Fibroblast of lung (primary cell): ENCODE measurements around the gene DNAJC5. TPM values are rescaled to one million over a fixed set of nuclear protein-coding genes. Genes with fewer than 3 reads are reported as not detected.

Source experiments
- DNase-seq, 2 donors: peaks; one replicate each; pipeline versions ENCODE4 v3.0.0 to v3.0.0-alpha.2; 2010; ENCODE audit warnings: low read depth in 2 of 2
- H2AFZ ChIP-seq: 2 replicates; pipeline ENCODE4 v1.5.1; 2012; ENCODE audit warnings: low read length, control low read depth, inconsistent platforms
- H3K27ac ChIP-seq: 2 replicates; pipeline ENCODE4 v1.5.1; 2011; ENCODE audit warnings: low read length, control low read depth; ENCODE audit not compliant: insufficient read depth
- H3K27me3 ChIP-seq: 2 replicates; pipeline ENCODE4 v1.5.1; 2011; ENCODE audit warnings: mild to moderate bottlenecking, low read length; ENCODE audit not compliant: control insufficient read depth, insufficient read depth
- H3K36me3 ChIP-seq: 2 replicates; pipeline ENCODE4 v1.5.1; 2011; ENCODE audit warnings: low read length; ENCODE audit not compliant: control insufficient read depth, insufficient read depth
- H3K4me1 ChIP-seq: 2 replicates; pipeline ENCODE4 v1.5.1; 2011; ENCODE audit warnings: low read length; ENCODE audit not compliant: control insufficient read depth, insufficient read depth; ENCODE audit errors: extremely low read depth
- H3K4me2 ChIP-seq: 2 replicates; pipeline ENCODE4 v1.5.1; 2011; ENCODE audit warnings: low read length, control low read depth; ENCODE audit not compliant: insufficient read depth; ENCODE audit errors: extremely low read depth
- H3K4me3 ChIP-seq, 4 experiments: fragments of 200-600 bp in 1 of 4; sonication (generic) in 1 of 4; replicated peaks in 1 of 4; 2 replicates each; pipeline ENCODE4 v1.5.1; 2011 to 2016; ENCODE audit warnings: low read length in 4 of 4, low read depth in 3 of 4, mild to moderate bottlenecking in 3 of 4, control low read depth in 2 of 4, inconsistent platforms in 1 of 4, mixed read lengths in 1 of 4; ENCODE audit not compliant: insufficient read depth in 1 of 4; ENCODE audit errors: control extremely low read depth in 1 of 4
- H3K79me2 ChIP-seq: 2 replicates; pipeline ENCODE4 v1.5.1; 2012; ENCODE audit warnings: mild to moderate bottlenecking, low read length, inconsistent platforms; ENCODE audit not compliant: control insufficient read depth, insufficient read depth
- H3K9ac ChIP-seq: 2 replicates; pipeline ENCODE4 v1.5.1; 2011; ENCODE audit warnings: mild to moderate bottlenecking, low read length, control low read depth; ENCODE audit not compliant: insufficient read depth
- H3K9me3 ChIP-seq: 2 replicates; pipeline ENCODE4 v1.5.1; 2012; ENCODE audit warnings: low read depth, low read length; ENCODE audit not compliant: control insufficient read depth, insufficient read depth
- H4K20me1 ChIP-seq: 2 replicates; pipeline ENCODE4 v1.5.1; 2011; ENCODE audit warnings: low read length; ENCODE audit not compliant: control insufficient read depth, insufficient read depth; ENCODE audit errors: extremely low read depth
- CTCF ChIP-seq, 2 donors: IDR thresholded peaks in 1 of 2; conservative IDR thresholded peaks in 1 of 2; 1 replicate in 1 of 2; 2 replicates in 1 of 2; pipeline ENCODE4 v1.5.1; 2011 to 2012; ENCODE audit warnings: low read length in 2 of 2, control low read depth in 1 of 2, inconsistent platforms in 1 of 2, low read depth in 1 of 2, mild to moderate bottlenecking in 1 of 2
- EZH2 ChIP-seq: IDR thresholded peaks from 2 replicates; pipeline ENCODE4 v1.5.1; 2012; ENCODE audit warnings: low read length, control low read depth, mild to moderate bottlenecking; ENCODE audit errors: missing control alignments
- polyA plus RNA-seq, 2 donors: library from polyadenylated mRNA; depleted of rRNA in 1 of 2; stranded (reverse) in 1 of 2; unstranded in 1 of 2; fragments of >200 nt; gene quantifications; 2 replicates each; pipeline ENCODE4 v1.2.1, GENCODE V29; 2011 to 2012; ENCODE audit warnings: missing spikeins in 1 of 2
- total RNA-seq: library from RNA; depleted of rRNA; stranded (reverse); fragments of >200 nt; gene quantifications from 2 replicates; pipeline ENCODE4 v1.2.1, GENCODE V29; 2014

Gene DNAJC5
- total and polyA plus RNA-seq, 2 donors (not counting 1 experiment from before 2014, with no cell fraction given) = 29.6 to 48.9 TPM

GRCh38 chr20:63923651-63924050 is 28.7 kb downstream of the DNAJC5 start:
- H3K27me3 ChIP-seq = no peaks in the 10 kb centered on the region
- peaks cover 34% of the 10 kb centered on the region for H3K79me2 ChIP-seq
- H3K9me3 ChIP-seq = no peaks in the 10 kb centered on the region
- no peak for DNase-seq
- H4K20me1 ChIP-seq = no peaks in the 10 kb centered on the region
- H3K4me3 ChIP-seq = no peak overlapping the region
- TF ChIP-seq EZH2 (no peak), CTCF (conservative IDR thresholded peaks at IDR 0.05 in 1 of 2, IDR thresholded peaks at IDR 0.05 in 1 of 2; ENCODE audit: low read depth in 1 of 2, low read length in 2 of 2) (no peak)
- peaks cover 7% of the 10 kb centered on the region for H3K36me3 ChIP-seq
- no peaks in the 10 kb centered on the region for H3K4me1 ChIP-seq
- no peak overlapping the region for H3K9ac ChIP-seq
- H3K27ac ChIP-seq = no peak overlapping the region
- H2AFZ ChIP-seq = no peak overlapping the region
- no peak overlapping the region for H3K4me2 ChIP-seq

- no peaks in the 10 kb centered on the region for H3K27me3 ChIP-seq
Measured at GRCh38 chr20:63924241-63924640, 29.3 kb downstream of the DNAJC5 start.

GRCh38 chr20:63926298-63926697 is 31.4 kb downstream of the DNAJC5 start:
- DNase-seq = no peak
- TF ChIP-seq EZH2 = no peak
- no peak for TF ChIP-seq CTCF (conservative IDR thresholded peaks at IDR 0.05 in 1 of 2, IDR thresholded peaks at IDR 0.05 in 1 of 2; ENCODE audit: low read depth in 1 of 2, low read length in 2 of 2)
- H3K4me3 ChIP-seq = no peak overlapping the region
- peaks cover 11% of the 10 kb centered on the region for H3K36me3 ChIP-seq
- H3K4me1 ChIP-seq = no peaks in the 10 kb centered on the region
- H3K4me2 ChIP-seq = no peak overlapping the region
- peaks cover 28% of the 10 kb centered on the region for H3K79me2 ChIP-seq
- no peak overlapping the region for H3K27ac ChIP-seq
- no peaks in the 10 kb centered on the region for H3K27me3 ChIP-seq
- no peak overlapping the region for H3K9ac ChIP-seq
- H3K9me3 ChIP-seq = no peaks in the 10 kb centered on the region
- no peak overlapping the region for H2AFZ ChIP-seq
- H4K20me1 ChIP-seq = no peaks in the 10 kb centered on the region

More at GRCh38 chr20:63924241-63924640, 29.3 kb downstream of the DNAJC5 start:
- no peak overlapping the region for H3K9ac ChIP-seq
- H3K4me2 ChIP-seq = no peak overlapping the region
- no peaks in the 10 kb centered on the region for H3K9me3 ChIP-seq
- DNase-seq = no peak
- H3K27ac ChIP-seq = no peak overlapping the region
- no peak for TF ChIP-seq EZH2
- no peak for TF ChIP-seq CTCF (conservative IDR thresholded peaks at IDR 0.05 in 1 of 2, IDR thresholded peaks at IDR 0.05 in 1 of 2; ENCODE audit: low read depth in 1 of 2, low read length in 2 of 2)
- H3K4me1 ChIP-seq = no peaks in the 10 kb centered on the region
- no peak overlapping the region for H3K4me3 ChIP-seq
- H2AFZ ChIP-seq = no peak overlapping the region
- peaks cover 7% of the 10 kb centered on the region for H3K36me3 ChIP-seq
- H3K79me2 ChIP-seq = peaks cover 32% of the 10 kb centered on the region
- no peaks in the 10 kb centered on the region for H4K20me1 ChIP-seq
